KMS-11 (cell line): ENCODE data around the gene ATRIP.

Source experiments
- H2AFZ ChIP-seq: fragments of 200-600 bp; sonication (generic); 2 replicates; pipeline ENCODE4 v1.6.1; 2016; ENCODE audit warnings: antibody characterized with exemption, mixed run types, low read depth
- H3K27ac ChIP-seq: fragments of 200-600 bp; sonication (generic); 2 replicates; pipeline ENCODE4 v1.6.1; 2016; ENCODE audit warnings: mild to moderate bottlenecking, mixed run types
- H3K27me3 ChIP-seq: fragments of 200-600 bp; sonication (generic); 2 replicates; pipeline ENCODE4 v1.6.1; 2017; ENCODE audit warnings: mild to moderate bottlenecking, low read depth, mixed run types, moderate library complexity; ENCODE audit not compliant: insufficient read depth
- H3K36me3 ChIP-seq: fragments of 200-600 bp; sonication (generic); 2 replicates; pipeline ENCODE4 v1.6.1; 2017; ENCODE audit warnings: mild to moderate bottlenecking, mixed run types; ENCODE audit not compliant: insufficient read depth
- H3K4me1 ChIP-seq: fragments of 200-600 bp; sonication (generic); 2 replicates; pipeline ENCODE4 v1.6.1; 2016; ENCODE audit warnings: mild to moderate bottlenecking, low read depth, mixed run types; ENCODE audit not compliant: poor library complexity, severe bottlenecking
- H3K4me2 ChIP-seq: fragments of 200-600 bp; sonication (generic); 2 replicates; pipeline ENCODE4 v1.7.0; 2016; ENCODE audit warnings: mild to moderate bottlenecking, mixed run types
- H3K4me3 ChIP-seq: fragments of 200-600 bp; sonication (generic); IDR thresholded peaks from 2 replicates; pipeline ENCODE4 v1.6.1; 2017; ENCODE audit warnings: low read depth, low read length, mixed read lengths; ENCODE audit not compliant: insufficient read depth
- H3K79me2 ChIP-seq: fragments of 200-600 bp; sonication (generic); 2 replicates; pipeline ENCODE4 v1.6.1; 2016; ENCODE audit warnings: low read depth, mixed run types; ENCODE audit not compliant: insufficient read depth
- H3K9ac ChIP-seq: fragments of 200-600 bp; sonication (generic); 2 replicates; pipeline ENCODE4 v1.6.1; 2016; ENCODE audit warnings: mild to moderate bottlenecking, mixed run types
- H4K20me1 ChIP-seq: fragments of 200-600 bp; sonication (generic); 2 replicates; pipeline ENCODE4 v1.6.1; 2016; ENCODE audit warnings: mild to moderate bottlenecking, mixed run types; ENCODE audit not compliant: insufficient read depth
- TF ChIP-seq, protein P1 (sequence below): fragments of 200-600 bp; sonication (generic); conservative IDR thresholded peaks from 2 replicates; pipeline ENCODE4 v1.6.1; 2017; ENCODE audit warnings: low read depth, mild to moderate bottlenecking, antibody characterized with exemption, low read length, moderate library complexity, mixed read lengths

ATRIP gene

DNA sequence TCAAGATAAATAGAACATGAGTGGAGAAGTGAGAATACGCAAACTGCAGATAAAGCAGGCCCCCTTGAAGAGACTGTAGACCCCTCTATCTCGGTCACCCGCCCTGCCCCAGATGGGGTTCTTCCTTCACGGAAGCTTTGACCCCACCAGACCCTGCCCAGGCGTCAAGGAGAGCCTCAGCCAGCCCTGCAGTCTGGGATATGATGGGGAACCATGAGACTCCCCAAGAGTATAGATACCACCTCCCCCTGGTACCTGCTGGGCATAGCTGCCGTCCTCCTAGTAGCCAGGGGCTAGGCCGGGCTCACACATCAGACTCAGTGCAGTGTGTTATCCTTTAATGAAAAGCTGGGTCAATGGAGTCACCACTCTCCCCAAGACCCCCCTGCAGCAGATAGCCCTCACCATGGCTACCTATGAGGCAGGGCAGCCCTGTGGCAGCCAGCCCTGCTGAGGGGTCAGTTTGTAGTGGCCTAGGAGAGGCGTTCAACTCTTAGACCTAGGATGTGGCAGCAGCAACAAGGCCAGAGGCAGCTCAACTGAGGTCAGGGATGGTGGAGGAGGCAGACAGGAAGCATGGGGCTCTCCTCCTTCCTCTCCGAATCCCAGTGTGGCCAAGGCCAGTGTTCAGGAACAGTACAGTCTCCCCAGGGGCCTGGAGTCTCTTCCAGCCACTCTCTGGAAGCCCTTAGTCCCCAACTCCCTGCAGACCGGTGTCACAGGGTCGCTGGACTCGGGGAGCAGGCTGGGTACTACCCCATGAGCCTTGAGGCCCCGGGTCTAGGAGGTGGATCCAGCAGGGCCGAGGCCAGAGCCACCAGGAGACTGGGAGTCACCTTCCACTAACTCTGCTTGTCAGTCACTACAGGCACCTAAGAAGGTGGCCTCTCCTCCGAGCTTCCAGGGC lies 42.8 kb upstream of the ATRIP start:
- Histone ChIP-seq H4K20me1 (no peaks in the 10 kb centered on the region), H3K27me3 (no peaks in the 10 kb centered on the region), H3K4me3 (no peak overlapping the region), H2AFZ (no peak overlapping the region), H3K27ac (no peak overlapping the region), H3K79me2 (no peaks in the 10 kb centered on the region), H3K4me1 (no peaks in the 10 kb centered on the region), H3K36me3 (no peaks in the 10 kb centered on the region), H3K9ac (no peak overlapping the region), H3K4me2 (no peak overlapping the region)
- TF ChIP-seq, protein P1, sequence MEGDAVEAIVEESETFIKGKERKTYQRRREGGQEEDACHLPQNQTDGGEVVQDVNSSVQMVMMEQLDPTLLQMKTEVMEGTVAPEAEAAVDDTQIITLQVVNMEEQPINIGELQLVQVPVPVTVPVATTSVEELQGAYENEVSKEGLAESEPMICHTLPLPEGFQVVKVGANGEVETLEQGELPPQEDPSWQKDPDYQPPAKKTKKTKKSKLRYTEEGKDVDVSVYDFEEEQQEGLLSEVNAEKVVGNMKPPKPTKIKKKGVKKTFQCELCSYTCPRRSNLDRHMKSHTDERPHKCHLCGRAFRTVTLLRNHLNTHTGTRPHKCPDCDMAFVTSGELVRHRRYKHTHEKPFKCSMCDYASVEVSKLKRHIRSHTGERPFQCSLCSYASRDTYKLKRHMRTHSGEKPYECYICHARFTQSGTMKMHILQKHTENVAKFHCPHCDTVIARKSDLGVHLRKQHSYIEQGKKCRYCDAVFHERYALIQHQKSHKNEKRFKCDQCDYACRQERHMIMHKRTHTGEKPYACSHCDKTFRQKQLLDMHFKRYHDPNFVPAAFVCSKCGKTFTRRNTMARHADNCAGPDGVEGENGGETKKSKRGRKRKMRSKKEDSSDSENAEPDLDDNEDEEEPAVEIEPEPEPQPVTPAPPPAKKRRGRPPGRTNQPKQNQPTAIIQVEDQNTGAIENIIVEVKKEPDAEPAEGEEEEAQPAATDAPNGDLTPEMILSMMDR = no peak

DNA sequence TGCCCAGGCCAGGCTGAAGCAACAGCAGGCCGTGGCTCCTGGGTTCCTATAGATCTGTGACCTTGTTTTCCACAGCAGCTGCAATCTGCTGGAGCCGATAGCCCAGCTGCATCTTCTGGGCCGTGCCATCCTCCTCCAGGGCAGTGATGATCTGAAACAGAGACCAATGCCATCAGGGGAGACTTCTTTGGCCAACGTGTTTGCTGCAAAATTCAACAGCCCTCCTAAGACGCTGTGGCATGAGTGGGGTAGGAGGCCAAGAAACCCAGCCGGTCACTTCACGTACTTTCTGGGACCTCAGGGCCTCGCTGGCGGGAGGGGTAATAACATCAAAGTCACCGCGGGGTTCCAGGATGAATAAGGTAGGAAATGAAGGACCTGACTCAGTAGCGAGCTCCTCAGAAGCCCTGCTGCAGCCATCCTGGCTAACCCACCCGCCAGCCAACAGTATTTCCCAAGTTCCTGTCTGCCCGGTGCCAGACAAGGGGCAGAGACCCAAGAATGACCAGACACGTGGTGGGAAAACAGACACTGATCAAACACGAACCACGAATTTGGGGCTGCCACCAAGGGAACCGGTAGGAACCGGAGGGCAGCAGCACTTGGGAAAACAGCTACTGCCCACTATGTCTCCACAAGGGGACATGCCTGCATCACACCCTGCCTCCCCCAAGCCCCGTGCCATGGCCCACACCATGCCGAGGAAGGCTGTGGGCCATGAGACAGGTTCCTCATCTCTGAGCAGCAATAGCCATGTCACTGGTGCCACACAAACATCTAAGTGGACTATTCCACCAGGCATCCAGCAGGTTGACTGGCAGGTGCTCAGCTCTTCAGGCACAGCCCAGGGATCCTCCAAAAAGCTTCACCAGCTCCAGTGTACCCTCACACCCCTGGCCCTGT lies 41.8 kb upstream of the ATRIP start:
- Histone ChIP-seq H2AFZ (no peak overlapping the region), H3K79me2 (no peaks in the 10 kb centered on the region), H3K27ac (no peak overlapping the region), H3K9ac (no peak overlapping the region), H3K36me3 (no peaks in the 10 kb centered on the region), H4K20me1 (no peaks in the 10 kb centered on the region), H3K27me3 (no peaks in the 10 kb centered on the region), H3K4me3 (no peak overlapping the region), H3K4me1 (no peaks in the 10 kb centered on the region), H3K4me2 (no peak overlapping the region)
- TF ChIP-seq, protein P1 = no peak

DNA sequence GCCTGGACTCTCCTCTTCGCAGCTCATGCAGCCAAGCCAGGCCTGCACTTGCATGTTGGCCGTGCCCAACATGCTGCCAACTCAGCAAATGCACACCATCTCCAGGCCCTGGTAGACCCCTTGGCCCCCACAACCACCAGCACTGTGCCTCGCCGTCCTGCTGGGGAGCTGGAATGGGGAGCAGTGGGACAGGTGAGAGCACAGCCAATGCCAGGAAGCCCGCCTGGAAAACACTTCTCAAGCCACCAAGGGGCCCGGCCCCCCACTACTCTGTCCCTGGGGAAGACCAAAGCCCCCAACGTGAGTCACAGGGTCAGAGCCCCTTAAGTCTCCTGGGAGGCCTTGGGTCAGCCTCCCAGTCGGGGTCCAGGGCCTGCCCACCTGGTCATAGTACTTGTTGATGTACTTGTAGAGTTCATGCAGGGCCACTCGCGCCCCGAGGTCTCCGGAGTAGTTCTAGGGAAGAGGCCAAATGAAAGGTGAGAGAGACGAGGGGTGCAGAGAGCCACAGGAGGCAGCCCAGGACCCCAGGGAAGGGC lies 41.1 kb upstream of the ATRIP start:
- H3K79me2 ChIP-seq = no peaks in the 10 kb centered on the region
- no peaks in the 10 kb centered on the region for H3K27me3 ChIP-seq
- H3K4me1 ChIP-seq = no peaks in the 10 kb centered on the region
- H3K36me3 ChIP-seq = no peaks in the 10 kb centered on the region
- H4K20me1 ChIP-seq = no peaks in the 10 kb centered on the region
- no peak overlapping the region for H3K27ac ChIP-seq
- no peak overlapping the region for H2AFZ ChIP-seq
- no peak overlapping the region for H3K4me3 ChIP-seq
- TF ChIP-seq, protein P1 = no peak
- H3K4me2 ChIP-seq = no peak overlapping the region
- H3K9ac ChIP-seq = no peak overlapping the region

DNA sequence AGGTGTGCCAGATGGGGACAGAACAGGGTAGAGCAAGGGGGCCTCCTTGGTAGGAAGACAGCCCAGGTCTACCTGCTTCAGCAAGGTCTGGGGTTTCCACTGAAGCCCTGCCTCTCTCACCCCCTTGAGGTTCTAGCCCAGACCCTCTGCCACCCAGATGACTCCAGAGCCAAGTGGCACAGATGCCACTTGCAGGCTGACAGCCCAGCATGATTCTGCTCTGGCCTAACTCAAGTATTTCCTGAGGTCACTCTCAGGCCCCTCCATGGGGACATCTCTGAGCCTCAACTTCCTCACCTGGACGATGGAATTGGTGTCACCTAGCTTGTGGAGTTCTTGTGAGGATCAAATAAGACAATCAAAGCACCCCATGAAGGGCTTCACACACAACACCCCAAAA lies 40.6 kb upstream of the ATRIP start:
- Histone ChIP-seq H3K4me1 (no peaks in the 10 kb centered on the region), H3K4me3 (no peak overlapping the region), H3K27ac (no peak overlapping the region), H2AFZ (no peak overlapping the region), H3K27me3 (no peaks in the 10 kb centered on the region), H3K79me2 (no peaks in the 10 kb centered on the region), H4K20me1 (no peaks in the 10 kb centered on the region), H3K4me2 (no peak overlapping the region), H3K36me3 (no peaks in the 10 kb centered on the region), H3K9ac (no peak overlapping the region)
- TF ChIP-seq, protein P1 = no peak
